Caco-2 (cell line): ENCODE measurements around the gene CCM2. TPM values are rescaled to one million over a fixed set of nuclear protein-coding genes. Genes with fewer than 3 reads are reported as not detected.

Experiments
- BruUV-seq: library from RNA; stranded (reverse); fragments of 400-500 nt; replicated peaks from 2 replicates; lab custom pipeline; 2021; lab: Mats Ljungman, UMichigan
- CTCF ChIA-PET: fragments of 300-600 bp; sonication (Branson Sonifier 250); formaldehyde crosslinking; loops from one replicate; lab custom pipeline; 2022; ENCODE audit warnings: antibody characterized with exemption; lab: Charles Lee
- POLR2A ChIA-PET: fragments of 300-600 bp; sonication (Branson Sonifier 250); formaldehyde crosslinking; loops from one replicate; lab custom pipeline; 2022; ENCODE audit warnings: antibody characterized with exemption; lab: Charles Lee
- DNase-seq, 2 experiments: peaks; one replicate each; pipeline versions ENCODE4 v3.0.0 to v3.0.0-alpha.2; 2020 to 2022
- H3K27me3 ChIP-seq: replicated peaks from 2 replicates; pipeline ENCODE4 v1.6.0; 2011; ENCODE audit warnings: low read length; ENCODE audit not compliant: control insufficient read depth, insufficient read depth
- H3K36me3 ChIP-seq: 2 replicates; pipeline ENCODE4 v1.5.1; 2011; ENCODE audit warnings: low read length; ENCODE audit not compliant: control insufficient read depth, insufficient read depth
- H3K4me1 ChIP-seq: fragments of 250-450 bp; sonication (Bioruptor Pico); 2 replicates; pipeline ENCODE4 v1.5.1; 2020; ENCODE audit warnings: mild to moderate bottlenecking
- H3K4me3 ChIP-seq: 2 replicates; pipeline ENCODE4 v1.5.1; 2011; ENCODE audit warnings: low read depth, mild to moderate bottlenecking, control low read depth, low read length
- H3K9me3 ChIP-seq: fragments of 250-450 bp; sonication (Bioruptor Pico); 2 replicates; pipeline ENCODE4 v1.5.1; 2020; ENCODE audit warnings: mild to moderate bottlenecking, moderate library complexity
- H3K27ac Mint-ChIP-seq: one replicate; pipeline ENCODE4 v1.8.0; 2022; ENCODE audit warnings: mixed read lengths; ENCODE audit not compliant: unreplicated experiment
- H3K27me3 Mint-ChIP-seq: one replicate; pipeline ENCODE4 v1.8.0; 2022; ENCODE audit warnings: mixed read lengths; ENCODE audit not compliant: insufficient read depth, unreplicated experiment
- H3K36me3 Mint-ChIP-seq: one replicate; pipeline ENCODE4 v1.8.0; 2022; ENCODE audit warnings: mild to moderate bottlenecking, mixed read lengths; ENCODE audit not compliant: insufficient read depth, unreplicated experiment
- H3K4me1 Mint-ChIP-seq: one replicate; pipeline ENCODE4 v1.8.0; 2022; ENCODE audit warnings: low read depth, mixed read lengths; ENCODE audit not compliant: unreplicated experiment
- H3K4me3 Mint-ChIP-seq: one replicate; pipeline ENCODE4 v1.8.0; 2022; ENCODE audit warnings: mild to moderate bottlenecking, moderate library complexity, mixed read lengths; ENCODE audit not compliant: unreplicated experiment
- H3K9me3 Mint-ChIP-seq: one replicate; pipeline ENCODE4 v1.8.0; 2022; ENCODE audit warnings: mixed read lengths; ENCODE audit not compliant: unreplicated experiment
- CTCF ChIP-seq, 2 experiments: fragments of 200-600 bp in 1 of 2; IDR thresholded peaks; 1 replicate in 1 of 2; 2 replicates in 1 of 2; pipeline versions ENCODE4 v1.5.1 to v1.8.0; 2011 to 2022; ENCODE audit warnings: antibody characterized with exemption in 1 of 2, control low read depth in 1 of 2, inconsistent platforms in 1 of 2, low read depth in 1 of 2, low read length in 1 of 2, mild to moderate bottlenecking in 1 of 2, moderate library complexity in 1 of 2; ENCODE audit not compliant: insufficient read depth in 1 of 2, severe bottlenecking in 1 of 2, unreplicated experiment in 1 of 2
- intact Hi-C: fragments of 100-400 bp; cut with micrococcal nuclease; formaldehyde crosslinking; loops from one replicate; pipeline ENCODE4 v1.10.0; 2022; ENCODE audit not compliant: unreplicated experiment
- total RNA-seq: library from RNA; stranded (reverse); gene quantifications from 2 replicates; pipeline ENCODE4 v1.2.3, GENCODE V29; 2022

The CCM2 gene
- total RNA-seq, 1 experiment from 2014 or later = 28.2 TPM

- CTCF ChIA-PET = interaction anchor here (0.6 kb wide), 1 partner anchor 69 kb away, joined by 4 read pairs; no protein-coding TSS in a partner anchor
- no peak overlapping the region for H3K27ac Mint-ChIP-seq
- H3K4me1 ChIP-seq = no peaks in the 10 kb centered on the region
- no peaks in the 10 kb centered on the region for H3K9me3 ChIP-seq
- POLR2A ChIA-PET = no interaction called here
- TF ChIP-seq CTCF (IDR thresholded peaks at IDR 0.05; ENCODE audit: insufficient read depth in 1 of 2, low read depth in 1 of 2, low read length in 1 of 2, severe bottlenecking in 1 of 2, unreplicated experiment in 1 of 2) = no peak
- intact Hi-C loops = no loop called here
- no peaks in the 10 kb centered on the region for H3K4me1 Mint-ChIP-seq
- no peak overlapping the region for H3K4me3 Mint-ChIP-seq
- no peaks in the 10 kb centered on the region for H3K9me3 Mint-ChIP-seq
- BruUV-seq = no TSS peak
- no peak overlapping the region for H3K4me3 ChIP-seq
- H3K36me3 Mint-ChIP-seq = peaks cover 23% of the 10 kb centered on the region
- no peaks in the 10 kb centered on the region for H3K27me3 ChIP-seq
- no peak for DNase-seq
- H3K27me3 Mint-ChIP-seq = no peaks in the 10 kb centered on the region
- peaks cover 2% of the 10 kb centered on the region for H3K36me3 ChIP-seq
Measured at GRCh38 chr7:45068236-45069023, 68.4 kb downstream of the CCM2 start.

- no peak for TF ChIP-seq CTCF (IDR thresholded peaks at IDR 0.05; ENCODE audit: insufficient read depth in 1 of 2, low read depth in 1 of 2, low read length in 1 of 2, severe bottlenecking in 1 of 2, unreplicated experiment in 1 of 2)
- H3K27ac Mint-ChIP-seq = no peak overlapping the region
- no peaks in the 10 kb centered on the region for H3K4me1 Mint-ChIP-seq
- H3K9me3 ChIP-seq = no peaks in the 10 kb centered on the region
- POLR2A ChIA-PET = no interaction called here
- H3K27me3 Mint-ChIP-seq = no peaks in the 10 kb centered on the region
- CTCF ChIA-PET = no interaction called here
- peaks cover 2% of the 10 kb centered on the region for H3K36me3 ChIP-seq
- no peaks in the 10 kb centered on the region for H3K4me1 ChIP-seq
- H3K4me3 Mint-ChIP-seq = no peak overlapping the region
- no peaks in the 10 kb centered on the region for H3K27me3 ChIP-seq
- no TSS peak for BruUV-seq
- no peaks in the 10 kb centered on the region for H3K9me3 Mint-ChIP-seq
- DNase-seq = no peak
- H3K36me3 Mint-ChIP-seq = peaks cover 18% of the 10 kb centered on the region
- intact Hi-C loops = no loop called here
- no peak overlapping the region for H3K4me3 ChIP-seq
Measured at GRCh38 chr7:45069444-45070253, 69.6 kb downstream of the CCM2 start.

- H3K27ac Mint-ChIP-seq = no peak overlapping the region
- no peak for DNase-seq
- no peaks in the 10 kb centered on the region for H3K9me3 ChIP-seq
- no TSS peak for BruUV-seq
- ChIA-PET POLR2A (no interaction called here), CTCF (no interaction called here)
- H3K4me1 Mint-ChIP-seq = no peaks in the 10 kb centered on the region
- no peaks in the 10 kb centered on the region for H3K9me3 Mint-ChIP-seq
- H3K27me3 Mint-ChIP-seq = no peaks in the 10 kb centered on the region
- no peak overlapping the region for H3K4me3 Mint-ChIP-seq
- H3K4me1 ChIP-seq = no peaks in the 10 kb centered on the region
- no peak for TF ChIP-seq CTCF (IDR thresholded peaks at IDR 0.05; ENCODE audit: insufficient read depth in 1 of 2, low read depth in 1 of 2, low read length in 1 of 2, severe bottlenecking in 1 of 2, unreplicated experiment in 1 of 2)
- no peak overlapping the region for H3K4me3 ChIP-seq
- H3K36me3 Mint-ChIP-seq = peaks cover 22% of the 10 kb centered on the region
- no peaks in the 10 kb centered on the region for H3K27me3 ChIP-seq
- intact Hi-C loops = no loop called here
- H3K36me3 ChIP-seq = peaks cover 2% of the 10 kb centered on the region
Measured at GRCh38 chr7:45070254-45070642, 70.2 kb downstream of the CCM2 start.
